GM21528 (cell line): Measurements from ENCODE around the gene MAN1A1.
"Not testable (repeated sequence)": the region's sequence is repeated elsewhere in the genome, so short reads cannot be mapped to it uniquely, and the experiment has no call there.

Experiments
- ATAC-seq: cut with Tn5 transposase; IDR thresholded peaks from one replicate; pipeline ENCODE4 v1.9.1; 2021; ENCODE audit warnings: mild to moderate bottlenecking, moderate library complexity; ENCODE audit not compliant: unreplicated experiment, low FRiP score

MAN1A1 gene

GRCh38 chr6:119310486-119311036, 39.0 kb downstream of the MAN1A1 start:
- ATAC-seq: no peak

GRCh38 chr6:119308991-119309657, 40.4 kb downstream of the MAN1A1 start:
- ATAC-seq: no peak

GRCh38 chr6:119308048-119308570, 41.5 kb downstream of the MAN1A1 start:
- no peak for ATAC-seq

- ATAC-seq: no peak
Measured at GRCh38 chr6:119307056-119307455, 42.5 kb downstream of the MAN1A1 start.

GRCh38 chr6:119306396-119306968, 43.1 kb downstream of the MAN1A1 start:
- no peak for ATAC-seq

GRCh38 chr6:119303164-119303887, 46.2 kb downstream of the MAN1A1 start:
- ATAC-seq: no peak

GRCh38 chr6:119301429-119301828, 48.1 kb downstream of the MAN1A1 start:
- ATAC-seq: no peak

- no peak for ATAC-seq
Measured at GRCh38 chr6:119299694-119300093, 49.9 kb downstream of the MAN1A1 start.

- no peak for ATAC-seq
Measured at GRCh38 chr6:119297049-119297448, 52.5 kb downstream of the MAN1A1 start.

GRCh38 chr6:119296036-119297035, 53.2 kb downstream of the MAN1A1 start:
- no peak for ATAC-seq

GRCh38 chr6:119294984-119295383, 54.6 kb downstream of the MAN1A1 start:
- ATAC-seq: no peak

- ATAC-seq: not testable (repeated sequence)
Measured at GRCh38 chr6:119291060-119291459, 58.5 kb downstream of the MAN1A1 start.

GRCh38 chr6:119290306-119290705, 59.3 kb downstream of the MAN1A1 start:
- no peak for ATAC-seq

GRCh38 chr6:119289651-119290050, 59.9 kb downstream of the MAN1A1 start:
- no peak for ATAC-seq

GRCh38 chr6:119285908-119286625, 63.5 kb downstream of the MAN1A1 start:
- ATAC-seq: no peak

GRCh38 chr6:119284861-119285521, 64.6 kb downstream of the MAN1A1 start:
- no peak for ATAC-seq

- ATAC-seq: no peak
Measured at GRCh38 chr6:119283979-119284545, 65.5 kb downstream of the MAN1A1 start.

- no peak for ATAC-seq
Measured at GRCh38 chr6:119283214-119283613, 66.3 kb downstream of the MAN1A1 start.

- no peak for ATAC-seq
Measured at GRCh38 chr6:119280668-119281067, 68.9 kb downstream of the MAN1A1 start.
